Gastrocnemius medialis (tissue), 4 donors: ENCODE measurements around the gene DNMBP.

Experiments
- CTCF ChIP-seq, 5 experiments: fragments of 450-650 bp in 3 of 5; fragments of 200-600 bp in 2 of 5; sonication (generic) in 2 of 5; IDR thresholded peaks in 4 of 5; conservative IDR thresholded peaks in 1 of 5; 1 replicate in 4 of 5; 2 replicates in 1 of 5; pipeline ENCODE4 v1.5.1; 2016 to 2019; ENCODE audit warnings: antibody characterized with exemption in 5 of 5, mild to moderate bottlenecking in 3 of 5, moderate library complexity in 3 of 5
- POLR2A ChIP-seq, 2 donors: fragments of 450-650 bp; IDR thresholded peaks; one replicate each; pipeline ENCODE4 v1.6.1; 2017; ENCODE audit warnings: antibody characterized with exemption in 2 of 2, mild to moderate bottlenecking in 2 of 2, moderate library complexity in 2 of 2

- TF ChIP-seq CTCF (IDR thresholded peaks at IDR 0.05 in 4 of 5, conservative IDR thresholded peaks at IDR 0.05 in 1 of 5) (no peak), POLR2A (IDR thresholded peaks at IDR 0.05) (no peak)
Observed at GRCh38 chr10:99995713-99996112, 14.0 kb downstream of the DNMBP start.
